ENCODE measurements around the gene NUP188.

DNA sequence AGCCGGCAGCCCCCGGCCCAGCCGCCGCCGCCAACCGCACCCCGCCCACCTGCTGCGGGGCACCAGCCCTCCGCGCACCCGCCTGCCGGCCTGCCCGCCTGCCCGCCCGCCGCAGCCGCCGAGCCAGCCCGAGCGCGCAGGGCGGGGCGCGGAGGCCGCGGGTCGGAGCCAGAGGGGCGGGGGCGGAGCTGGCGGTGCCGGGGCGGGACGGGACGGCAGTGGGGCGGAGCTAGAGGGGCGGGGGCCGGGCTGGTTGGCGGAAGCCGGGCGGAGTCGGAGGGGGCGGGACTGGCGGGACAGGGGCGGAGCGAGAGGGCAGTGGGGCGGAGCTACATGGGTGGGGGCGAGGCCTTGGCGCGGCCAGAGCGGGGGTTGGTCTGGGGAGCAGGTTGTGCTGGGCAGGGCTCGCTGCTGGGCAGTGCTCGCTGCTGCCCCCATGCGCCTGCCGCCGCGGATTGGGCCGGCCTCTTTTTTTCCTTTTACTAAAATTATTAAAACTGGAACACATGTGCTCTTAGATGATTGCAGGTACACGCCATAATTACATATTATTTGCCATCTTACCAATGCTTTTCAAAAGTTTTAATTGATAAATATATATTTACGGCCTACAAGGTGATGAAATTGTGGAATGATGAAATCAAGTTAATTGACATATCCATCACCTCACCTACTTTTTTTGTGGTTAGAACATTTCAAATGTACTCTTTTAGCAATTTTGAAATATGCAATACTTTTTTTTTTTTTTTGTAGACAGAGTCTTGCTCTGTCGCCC, 80.9 kb downstream of the NUP188 start, which contains the start of gene SH3GLB2:
- TF ChIP-seq KDM1A (IDR thresholded peaks at IDR 0.05; ENCODE audit: borderline replicate concordance) (no peak), CEBPB (IDR thresholded peaks at IDR 0.05; ENCODE audit: borderline replicate concordance in 1 of 2, low read depth in 2 of 2, low read length in 2 of 2) (no peak), JUNB (IDR thresholded peaks at IDR 0.05) (no peak), NRF1 (conservative IDR thresholded peaks at IDR 0.05; ENCODE audit: low read depth, low read length) (no peak), BHLHE40 (IDR thresholded peaks at IDR 0.05; ENCODE audit: borderline replicate concordance in 1 of 2, low read depth in 2 of 2, low read length in 1 of 2) (peak; percentile 8 to 36; a peak in 2 of 4 replicates)
- TF ChIP-seq, protein P1, sequence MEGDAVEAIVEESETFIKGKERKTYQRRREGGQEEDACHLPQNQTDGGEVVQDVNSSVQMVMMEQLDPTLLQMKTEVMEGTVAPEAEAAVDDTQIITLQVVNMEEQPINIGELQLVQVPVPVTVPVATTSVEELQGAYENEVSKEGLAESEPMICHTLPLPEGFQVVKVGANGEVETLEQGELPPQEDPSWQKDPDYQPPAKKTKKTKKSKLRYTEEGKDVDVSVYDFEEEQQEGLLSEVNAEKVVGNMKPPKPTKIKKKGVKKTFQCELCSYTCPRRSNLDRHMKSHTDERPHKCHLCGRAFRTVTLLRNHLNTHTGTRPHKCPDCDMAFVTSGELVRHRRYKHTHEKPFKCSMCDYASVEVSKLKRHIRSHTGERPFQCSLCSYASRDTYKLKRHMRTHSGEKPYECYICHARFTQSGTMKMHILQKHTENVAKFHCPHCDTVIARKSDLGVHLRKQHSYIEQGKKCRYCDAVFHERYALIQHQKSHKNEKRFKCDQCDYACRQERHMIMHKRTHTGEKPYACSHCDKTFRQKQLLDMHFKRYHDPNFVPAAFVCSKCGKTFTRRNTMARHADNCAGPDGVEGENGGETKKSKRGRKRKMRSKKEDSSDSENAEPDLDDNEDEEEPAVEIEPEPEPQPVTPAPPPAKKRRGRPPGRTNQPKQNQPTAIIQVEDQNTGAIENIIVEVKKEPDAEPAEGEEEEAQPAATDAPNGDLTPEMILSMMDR (IDR thresholded peaks at IDR 0.05 in 2 of 3, conservative IDR thresholded peaks at IDR 0.05 in 1 of 3; ENCODE audit: control insufficient read depth in 2 of 3, extremely low read depth in 1 of 3, insufficient read depth in 1 of 3, low read depth in 3 of 3, low read length in 3 of 3): peak; percentile 56 to 85 (median 79)

Measured in GM12878 (cell line).